ENCODE data around the gene SLC23A2.

- TF ChIP-seq EZH2 (IDR thresholded peaks at IDR 0.05; ENCODE audit: low read depth) (no peak), CTCF (conservative IDR thresholded peaks at IDR 0.05) (no peak)
These were observed 154.5 kb downstream of the SLC23A2 start for GRCh38 chr20:4846821-4847220.

Data from PC-9 (cell line).